Muscle layer of colon (tissue), 2 donors: ENCODE results near the gene PTPRO.

Experiments
- H3K27ac ChIP-seq: one replicate; pipeline ENCODE4 v1.7.0; 2013; ENCODE audit warnings: low read depth, mild to moderate bottlenecking, low read length, moderate library complexity
- H3K27me3 ChIP-seq, 2 donors: one replicate each; pipeline ENCODE4 v1.7.0; 2013; ENCODE audit warnings: low read length in 2 of 2, mild to moderate bottlenecking in 2 of 2; ENCODE audit not compliant: insufficient read depth in 2 of 2, control insufficient read depth in 1 of 2
- H3K36me3 ChIP-seq: one replicate; pipeline ENCODE4 v1.7.0; 2013; ENCODE audit warnings: mild to moderate bottlenecking, low read length; ENCODE audit not compliant: insufficient read depth
- H3K4me1 ChIP-seq: one replicate; pipeline ENCODE4 v1.7.0; 2013; ENCODE audit warnings: mild to moderate bottlenecking, low read length; ENCODE audit not compliant: insufficient read depth
- H3K4me3 ChIP-seq, 2 donors: one replicate each; pipeline ENCODE4 v1.7.0; 2013; ENCODE audit warnings: low read length in 2 of 2, low read depth in 1 of 2, mild to moderate bottlenecking in 1 of 2, moderate library complexity in 1 of 2
- H3K9ac ChIP-seq: one replicate; pipeline ENCODE4 v1.7.0; 2013; ENCODE audit warnings: low read length
- H3K9me3 ChIP-seq: one replicate; pipeline ENCODE4 v1.7.0; 2013; ENCODE audit warnings: mild to moderate bottlenecking, low read length
- donor health status: abdominal sarcoma.
- donor health status: Adenocarcinoma of cecum.

The PTPRO gene

GRCh38 chr12:15307079-15307478 lies 15.2 kb upstream of the PTPRO start:
- Histone ChIP-seq H3K9me3 (no peaks in the 10 kb centered on the region), H3K27me3 (no peaks in the 10 kb centered on the region), H3K27ac (no peak overlapping the region), H3K4me1 (no peaks in the 10 kb centered on the region), H3K4me3 (no peak overlapping the region), H3K36me3 (no peaks in the 10 kb centered on the region), H3K9ac (no peak overlapping the region)

GRCh38 chr12:15318841-15319240 lies 3.5 kb upstream of the PTPRO start:
- Histone ChIP-seq H3K9ac (no peak overlapping the region), H3K36me3 (no peaks in the 10 kb centered on the region), H3K27me3 (peaks cover 0 to 18% of the 10 kb centered on the region in 2 donors), H3K4me1 (no peaks in the 10 kb centered on the region), H3K4me3 (no peak overlapping the region), H3K9me3 (no peaks in the 10 kb centered on the region), H3K27ac (no peak overlapping the region)

- no peaks in the 10 kb centered on the region for H3K4me1 ChIP-seq
- H3K9ac ChIP-seq: no peak overlapping the region
- peaks cover 0 to 18% of the 10 kb centered on the region in 2 donors for H3K27me3 ChIP-seq
Measured at GRCh38 chr12:15320881-15321280, 1.4 kb upstream of the PTPRO start.

GRCh38 chr12:15323480-15323879 lies 1.2 kb downstream of the PTPRO start:
- Histone ChIP-seq H3K4me3 (peak overlapping the region in 1 of 2 donors; percentile 45), H3K9ac (no peak overlapping the region), H3K4me1 (no peaks in the 10 kb centered on the region), H3K27me3 (peaks cover 0 to 18% of the 10 kb centered on the region in 2 donors), H3K27ac (no peak overlapping the region), H3K36me3 (no peaks in the 10 kb centered on the region), H3K9me3 (no peaks in the 10 kb centered on the region)

More at GRCh38 chr12:15320881-15321280, 1.4 kb upstream of the PTPRO start:
- H3K9me3 ChIP-seq: no peaks in the 10 kb centered on the region
- no peak overlapping the region for H3K27ac ChIP-seq
- H3K4me3 ChIP-seq: no peak overlapping the region
- no peaks in the 10 kb centered on the region for H3K36me3 ChIP-seq

- no peak overlapping the region for H3K9ac ChIP-seq
- peaks cover 0 to 5% of the 10 kb centered on the region in 2 donors for H3K27me3 ChIP-seq
- H3K27ac ChIP-seq: no peak overlapping the region
- no peaks in the 10 kb centered on the region for H3K36me3 ChIP-seq
- no peaks in the 10 kb centered on the region for H3K9me3 ChIP-seq
- H3K4me1 ChIP-seq: no peaks in the 10 kb centered on the region
- no peak overlapping the region for H3K4me3 ChIP-seq
Measured at GRCh38 chr12:15329891-15330290, 7.6 kb downstream of the PTPRO start.

- Histone ChIP-seq H3K9ac (no peak overlapping the region), H3K27ac (no peak overlapping the region)
Measured at GRCh38 chr12:15334225-15334624, 11.9 kb downstream of the PTPRO start.

GRCh38 chr12:15335959-15336358 lies 13.7 kb downstream of the PTPRO start:
- Histone ChIP-seq H3K36me3 (no peaks in the 10 kb centered on the region), H3K27ac (no peak overlapping the region), H3K9ac (no peak overlapping the region), H3K4me1 (no peaks in the 10 kb centered on the region), H3K4me3 (no peak overlapping the region), H3K9me3 (no peaks in the 10 kb centered on the region), H3K27me3 (no peaks in the 10 kb centered on the region)

More at GRCh38 chr12:15334225-15334624, 11.9 kb downstream of the PTPRO start:
- Histone ChIP-seq H3K4me1 (no peaks in the 10 kb centered on the region), H3K9me3 (no peaks in the 10 kb centered on the region), H3K36me3 (no peaks in the 10 kb centered on the region), H3K27me3 (peaks cover 0 to 5% of the 10 kb centered on the region in 2 donors), H3K4me3 (no peak overlapping the region)

- H3K27me3 ChIP-seq: no peaks in the 10 kb centered on the region
- no peaks in the 10 kb centered on the region for H3K4me1 ChIP-seq
- H3K9ac ChIP-seq: no peak overlapping the region
- H3K36me3 ChIP-seq: no peaks in the 10 kb centered on the region
- H3K4me3 ChIP-seq: no peak overlapping the region
- no peak overlapping the region for H3K27ac ChIP-seq
- H3K9me3 ChIP-seq: no peaks in the 10 kb centered on the region
Measured at GRCh38 chr12:15336768-15337553, 14.7 kb downstream of the PTPRO start.

GRCh38 chr12:15341371-15341770 lies 19.1 kb downstream of the PTPRO start:
- no peaks in the 10 kb centered on the region for H3K4me1 ChIP-seq
- H3K27ac ChIP-seq: no peak overlapping the region
- no peaks in the 10 kb centered on the region for H3K36me3 ChIP-seq
- H3K9me3 ChIP-seq: no peaks in the 10 kb centered on the region
- H3K4me3 ChIP-seq: no peak overlapping the region
- no peaks in the 10 kb centered on the region for H3K27me3 ChIP-seq
- H3K9ac ChIP-seq: no peak overlapping the region

- H3K36me3 ChIP-seq: no peaks in the 10 kb centered on the region
- H3K4me3 ChIP-seq: no peak overlapping the region
- no peaks in the 10 kb centered on the region for H3K4me1 ChIP-seq
- H3K27me3 ChIP-seq: no peaks in the 10 kb centered on the region
- H3K27ac ChIP-seq: no peak overlapping the region
- H3K9ac ChIP-seq: no peak overlapping the region
- H3K9me3 ChIP-seq: no peaks in the 10 kb centered on the region
Measured at GRCh38 chr12:15344561-15344960, 22.3 kb downstream of the PTPRO start.

GRCh38 chr12:15346488-15346887 lies 24.2 kb downstream of the PTPRO start:
- H3K9me3 ChIP-seq: no peaks in the 10 kb centered on the region
- no peak overlapping the region for H3K4me3 ChIP-seq
- no peak overlapping the region for H3K27ac ChIP-seq
- H3K27me3 ChIP-seq: no peaks in the 10 kb centered on the region
- H3K36me3 ChIP-seq: no peaks in the 10 kb centered on the region
- H3K9ac ChIP-seq: no peak overlapping the region
- no peaks in the 10 kb centered on the region for H3K4me1 ChIP-seq

- H3K9me3 ChIP-seq: no peaks in the 10 kb centered on the region
- no peaks in the 10 kb centered on the region for H3K27me3 ChIP-seq
- no peak overlapping the region for H3K4me3 ChIP-seq
- no peaks in the 10 kb centered on the region for H3K4me1 ChIP-seq
- no peak overlapping the region for H3K27ac ChIP-seq
- H3K36me3 ChIP-seq: no peaks in the 10 kb centered on the region
- H3K9ac ChIP-seq: no peak overlapping the region
Measured at GRCh38 chr12:15350643-15351042, 28.3 kb downstream of the PTPRO start.
